ENCODE results near the gene CSGALNACT2. TPM values are rescaled to one million over a fixed set of nuclear protein-coding genes. Genes with fewer than 3 reads are reported as not detected.
A peak's percentile ranks its signal among the peaks of the same experiment; 100 is the strongest.

The CSGALNACT2 gene
- total RNA-seq, 1 experiment from 2014 or later, result 8.9 TPM

GRCh38 chr10:43230101-43230908, 92.1 kb downstream of the CSGALNACT2 start:
- H3K27me3 ChIP-seq (ENCODE audit: insufficient read depth, low read length), result peaks cover 19% of the 10 kb centered on the region; the same call in 1 of the 2 replicates
- Mint-ChIP-seq H3K36me3 (ENCODE audit: insufficient read depth in 1 of 3, low read depth in 3 of 3) (no peaks in the 10 kb centered on the region; a peak in 1 of 7 replicates), H3K27me3 (ENCODE audit: low read depth) (peaks cover 71% of the 10 kb centered on the region), H3K4me1 (peaks cover 13 to 18% of the 10 kb centered on the region in 2 experiments), H3K4me3 (peak overlapping the region; percentile 47 to 74), H3K27ac (no peak overlapping the region; a peak in 1 of 7 replicates), H3K9me3 (no peaks in the 10 kb centered on the region; a peak in 1 of 5 replicates)
- no peak overlapping the region for H4K8ac ChIP-seq (replicated peaks; ENCODE audit: insufficient read length, low read depth, low read length)
- peaks cover 8% of the 10 kb centered on the region for H3K23me2 ChIP-seq (ENCODE audit: insufficient read length, low read depth, low read length, poor library complexity, severe bottlenecking)
- H2BK20ac ChIP-seq (ENCODE audit: low read depth, low read length, poor library complexity, severe bottlenecking), result no peak overlapping the region
- H4K20me1 ChIP-seq (ENCODE audit: control insufficient read depth, insufficient read depth, insufficient read length), result no peaks in the 10 kb centered on the region
- peak; percentile 33 for DNase-seq
- H3K14ac ChIP-seq (ENCODE audit: insufficient read depth, low read length), result no peak overlapping the region
- no peak overlapping the region for H2BK5ac ChIP-seq (ENCODE audit: insufficient read length, low read length)
- no peaks in the 10 kb centered on the region for H3K79me1 ChIP-seq (ENCODE audit: insufficient read depth, low read depth, low read length, poor library complexity, severe bottlenecking)
- H3T11ph ChIP-seq (ENCODE audit: low read length), result no peak overlapping the region
- H3K23ac ChIP-seq (ENCODE audit: insufficient read length, low read depth, low read length), result no peak overlapping the region
- no peaks in the 10 kb centered on the region for H3K9me3 ChIP-seq (ENCODE audit: control insufficient read depth, low read depth, low read length)
- H2BK15ac ChIP-seq (ENCODE audit: low read depth, low read length), result no peak overlapping the region
- no peak overlapping the region for H3K56ac ChIP-seq (ENCODE audit: insufficient read length, low read depth, low read length)
- H3K4ac ChIP-seq (ENCODE audit: low read depth, low read length), result no peak overlapping the region
- H4K91ac ChIP-seq (ENCODE audit: insufficient read length, low read depth, low read length), result no peak overlapping the region
- WGBS (ENCODE audit: extremely low coverage, insufficient read length, low lambda C conversion rate), result no CpG with 5 or more reads among the region's 35 CpGs
- H3K4me1 ChIP-seq (ENCODE audit: insufficient read depth, low read length), result no peaks in the 10 kb centered on the region; the same call in 1 of the 2 replicates
- peak overlapping the region; percentile 19 for H3K4me2 ChIP-seq (ENCODE audit: insufficient read depth, insufficient read length, low read length)
- H3K18ac ChIP-seq (ENCODE audit: insufficient read length, low read depth, low read length), result no peak overlapping the region
- H3K27ac ChIP-seq (ENCODE audit: insufficient read length, low read depth, low read length), result no peak overlapping the region
- TF ChIP-seq, protein P1, sequence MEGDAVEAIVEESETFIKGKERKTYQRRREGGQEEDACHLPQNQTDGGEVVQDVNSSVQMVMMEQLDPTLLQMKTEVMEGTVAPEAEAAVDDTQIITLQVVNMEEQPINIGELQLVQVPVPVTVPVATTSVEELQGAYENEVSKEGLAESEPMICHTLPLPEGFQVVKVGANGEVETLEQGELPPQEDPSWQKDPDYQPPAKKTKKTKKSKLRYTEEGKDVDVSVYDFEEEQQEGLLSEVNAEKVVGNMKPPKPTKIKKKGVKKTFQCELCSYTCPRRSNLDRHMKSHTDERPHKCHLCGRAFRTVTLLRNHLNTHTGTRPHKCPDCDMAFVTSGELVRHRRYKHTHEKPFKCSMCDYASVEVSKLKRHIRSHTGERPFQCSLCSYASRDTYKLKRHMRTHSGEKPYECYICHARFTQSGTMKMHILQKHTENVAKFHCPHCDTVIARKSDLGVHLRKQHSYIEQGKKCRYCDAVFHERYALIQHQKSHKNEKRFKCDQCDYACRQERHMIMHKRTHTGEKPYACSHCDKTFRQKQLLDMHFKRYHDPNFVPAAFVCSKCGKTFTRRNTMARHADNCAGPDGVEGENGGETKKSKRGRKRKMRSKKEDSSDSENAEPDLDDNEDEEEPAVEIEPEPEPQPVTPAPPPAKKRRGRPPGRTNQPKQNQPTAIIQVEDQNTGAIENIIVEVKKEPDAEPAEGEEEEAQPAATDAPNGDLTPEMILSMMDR (conservative IDR thresholded peaks at IDR 0.05), result peak; percentile 58
- H3K79me2 ChIP-seq (ENCODE audit: insufficient read depth, low read length), result no peaks in the 10 kb centered on the region
- H3K9ac ChIP-seq (ENCODE audit: extremely low read depth, insufficient read length, low read length), result no peak overlapping the region
- H2AFZ ChIP-seq (ENCODE audit: low read length), result no peak overlapping the region
- no peak overlapping the region for H2BK12ac ChIP-seq (ENCODE audit: insufficient read length, low read depth, low read length)
- no peak overlapping the region for H2BK120ac ChIP-seq (ENCODE audit: low read depth, low read length, poor library complexity, severe bottlenecking)
- no peak overlapping the region for H2AK5ac ChIP-seq (ENCODE audit: insufficient read length, low read length)
- no peak overlapping the region for H4K5ac ChIP-seq (ENCODE audit: insufficient read length, low read depth, low read length)
